ENCODE measurements around the gene KRT79.
"Not testable (repeated sequence)": the region's sequence is repeated elsewhere in the genome, so short reads cannot be mapped to it uniquely, and the experiment has no call there.

KRT79 gene

GRCh38 chr12:52833922-52834726 lies at the start of gene KRT79:
Gene KRT79 (minus strand): TSS chr12:52834311. CDS start chr12:52834260, 51 bp downstream.
- Histone ChIP-seq H3K27me3 (ENCODE audit: control insufficient read depth, low read length) (peaks cover 4% of the 10 kb centered on the region), H3F3A (ENCODE audit: control insufficient read depth, insufficient read depth) (no peaks in the 10 kb centered on the region)
- TF ChIP-seq EZH2phosphoT487 (IDR thresholded peaks at IDR 0.05; ENCODE audit: borderline replicate concordance, low read length) = no peak

GRCh38 chr12:52880499-52880898 lies 46.4 kb upstream of the KRT79 start:
- H3F3A ChIP-seq (ENCODE audit: control insufficient read depth, insufficient read depth); H3K79me2 ChIP-seq (ENCODE audit: control insufficient read depth, low read length); H3K27ac ChIP-seq (ENCODE audit: low read depth, low read length); H3K9me3 ChIP-seq (ENCODE audit: control insufficient read depth, insufficient read depth, low read length); H3K4me3 ChIP-seq (ENCODE audit: low read length); H3K9me2 ChIP-seq (replicated peaks; ENCODE audit: control insufficient read depth, low read length); H4K20me1 ChIP-seq (ENCODE audit: control insufficient read depth, insufficient read depth, low read depth, low read length); H3K27me3 ChIP-seq (ENCODE audit: control insufficient read depth, low read length); H3K4me2 ChIP-seq (ENCODE audit: low read length); H3K36me3 ChIP-seq (ENCODE audit: control insufficient read depth, low read length): not testable (repeated sequence)
- H3K4me1 ChIP-seq (ENCODE audit: control insufficient read depth, low read length) = peaks cover 20% of the 10 kb centered on the region

More at GRCh38 chr12:52833922-52834726, at the start of gene KRT79:
- H3K4me3 ChIP-seq (ENCODE audit: low read length) = no peak within 1 kb of the TSS
- no peaks in the 10 kb centered on the region for H3K36me3 ChIP-seq (ENCODE audit: control insufficient read depth, low read length)
- H3K4me1 ChIP-seq (ENCODE audit: control insufficient read depth, low read length) = no peaks in the 10 kb centered on the region
- no peaks in the 10 kb centered on the region for H3K9me2 ChIP-seq (replicated peaks; ENCODE audit: control insufficient read depth, low read length)
- H4K20me1 ChIP-seq (ENCODE audit: control insufficient read depth, insufficient read depth, low read depth, low read length) = no peaks in the 10 kb centered on the region
- no peak within 1 kb of the TSS for H3K4me2 ChIP-seq (ENCODE audit: low read length)
- no peaks in the 10 kb centered on the region for H3K9me3 ChIP-seq (ENCODE audit: control insufficient read depth, insufficient read depth, low read length)
- H3K79me2 ChIP-seq (ENCODE audit: control insufficient read depth, low read length) = no peaks in the 10 kb centered on the region
- no peak within 1 kb of the TSS for H3K27ac ChIP-seq (ENCODE audit: low read depth, low read length)

GRCh38 chr12:52879394-52880351 lies 45.6 kb upstream of the KRT79 start:
- TF ChIP-seq EZH2phosphoT487 (IDR thresholded peaks at IDR 0.05; ENCODE audit: borderline replicate concordance, low read length) (no peak), CTCF (IDR thresholded peaks at IDR 0.05; ENCODE audit: low read depth, low read length, poor library complexity, severe bottlenecking) (peak; percentile 77)
- no peaks in the 10 kb centered on the region for H4K20me1 ChIP-seq (ENCODE audit: control insufficient read depth, insufficient read depth, low read depth, low read length)
- no peak overlapping the region for H3K27ac ChIP-seq (ENCODE audit: low read depth, low read length)
- H3K9me3 ChIP-seq (ENCODE audit: control insufficient read depth, insufficient read depth, low read length) = no peaks in the 10 kb centered on the region
- H3K9me2 ChIP-seq (replicated peaks; ENCODE audit: control insufficient read depth, low read length) = no peaks in the 10 kb centered on the region
- H3K4me3 ChIP-seq (ENCODE audit: low read length) = no peak overlapping the region
- H3K27me3 ChIP-seq (ENCODE audit: control insufficient read depth, low read length) = peaks cover under 1% of the 10 kb centered on the region
- H3F3A ChIP-seq (ENCODE audit: control insufficient read depth, insufficient read depth) = no peaks in the 10 kb centered on the region
- H3K4me1 ChIP-seq (ENCODE audit: control insufficient read depth, low read length) = peaks cover 20% of the 10 kb centered on the region
- H3K79me2 ChIP-seq (ENCODE audit: control insufficient read depth, low read length) = no peaks in the 10 kb centered on the region
- no peaks in the 10 kb centered on the region for H3K36me3 ChIP-seq (ENCODE audit: control insufficient read depth, low read length)
- H3K4me2 ChIP-seq (ENCODE audit: low read length) = peak overlapping the region; percentile 29; the same call in 1 of the 2 replicates

- no peak overlapping the region for H3K4me2 ChIP-seq (ENCODE audit: low read length)
- no peaks in the 10 kb centered on the region for H3K36me3 ChIP-seq (ENCODE audit: control insufficient read depth, low read length)
- no peaks in the 10 kb centered on the region for H3K79me2 ChIP-seq (ENCODE audit: control insufficient read depth, low read length)
- no peaks in the 10 kb centered on the region for H3K9me2 ChIP-seq (replicated peaks; ENCODE audit: control insufficient read depth, low read length)
- no peaks in the 10 kb centered on the region for H3F3A ChIP-seq (ENCODE audit: control insufficient read depth, insufficient read depth)
- peak overlapping the region; percentile 18 for H3K27ac ChIP-seq (ENCODE audit: low read depth, low read length)
- no peaks in the 10 kb centered on the region for H3K9me3 ChIP-seq (ENCODE audit: control insufficient read depth, insufficient read depth, low read length)
- H4K20me1 ChIP-seq (ENCODE audit: control insufficient read depth, insufficient read depth, low read depth, low read length) = no peaks in the 10 kb centered on the region
- H3K27me3 ChIP-seq (ENCODE audit: control insufficient read depth, low read length) = peaks cover 7% of the 10 kb centered on the region
- peaks cover 25% of the 10 kb centered on the region for H3K4me1 ChIP-seq (ENCODE audit: control insufficient read depth, low read length)
- no peak for TF ChIP-seq CTCF (IDR thresholded peaks at IDR 0.05; ENCODE audit: low read depth, low read length, poor library complexity, severe bottlenecking)
- no peak for TF ChIP-seq EZH2phosphoT487 (IDR thresholded peaks at IDR 0.05; ENCODE audit: borderline replicate concordance, low read length)
- H3K4me3 ChIP-seq (ENCODE audit: low read length) = no peak overlapping the region
Measured at GRCh38 chr12:52878507-52879393, 44.6 kb upstream of the KRT79 start.

All from DOHH2 (cell line).